ENCODE measurements around the gene SERPIND1.

The SERPIND1 gene

GRCh38 chr22:20811971-20812660, 38.2 kb downstream of the SERPIND1 start:
- no peak overlapping the region for H2AFZ ChIP-seq (ENCODE audit: low read depth)

GRCh38 chr22:20813056-20813455, 39.1 kb downstream of the SERPIND1 start:
- Histone ChIP-seq H3K4me3 (IDR thresholded peaks at IDR 0.05; ENCODE audit: insufficient read depth, low read depth, low read length) (no peak overlapping the region), H4K20me1 (ENCODE audit: insufficient read depth) (no peaks in the 10 kb centered on the region), H3K36me3 (ENCODE audit: insufficient read depth) (no peaks in the 10 kb centered on the region), H3K9ac (no peak overlapping the region), H2AFZ (ENCODE audit: low read depth) (no peak overlapping the region), H3K27me3 (ENCODE audit: insufficient read depth, low read depth) (no peaks in the 10 kb centered on the region), H3K27ac (no peak overlapping the region), H3K4me2 (no peak overlapping the region), H3K79me2 (ENCODE audit: insufficient read depth, low read depth) (no peaks in the 10 kb centered on the region), H3K4me1 (ENCODE audit: low read depth, poor library complexity, severe bottlenecking) (no peaks in the 10 kb centered on the region)
- TF ChIP-seq CTCF (conservative IDR thresholded peaks at IDR 0.05; ENCODE audit: low read depth, low read length): no peak

More at GRCh38 chr22:20811971-20812660, 38.2 kb downstream of the SERPIND1 start:
- no peak overlapping the region for H3K4me3 ChIP-seq (IDR thresholded peaks at IDR 0.05; ENCODE audit: insufficient read depth, low read depth, low read length)
- H4K20me1 ChIP-seq (ENCODE audit: insufficient read depth): no peaks in the 10 kb centered on the region
- no peak overlapping the region for H3K4me2 ChIP-seq
- no peak overlapping the region for H3K9ac ChIP-seq
- H3K27me3 ChIP-seq (ENCODE audit: insufficient read depth, low read depth): no peaks in the 10 kb centered on the region
- no peaks in the 10 kb centered on the region for H3K79me2 ChIP-seq (ENCODE audit: insufficient read depth, low read depth)
- TF ChIP-seq CTCF (conservative IDR thresholded peaks at IDR 0.05; ENCODE audit: low read depth, low read length): no peak
- no peak overlapping the region for H3K27ac ChIP-seq
- no peaks in the 10 kb centered on the region for H3K36me3 ChIP-seq (ENCODE audit: insufficient read depth)
- H3K4me1 ChIP-seq (ENCODE audit: low read depth, poor library complexity, severe bottlenecking): no peaks in the 10 kb centered on the region

- Histone ChIP-seq H3K27me3 (ENCODE audit: insufficient read depth, low read depth) (no peaks in the 10 kb centered on the region), H3K36me3 (ENCODE audit: insufficient read depth) (no peaks in the 10 kb centered on the region), H3K4me3 (IDR thresholded peaks at IDR 0.05; ENCODE audit: insufficient read depth, low read depth, low read length) (no peak overlapping the region), H4K20me1 (ENCODE audit: insufficient read depth) (no peaks in the 10 kb centered on the region), H3K79me2 (ENCODE audit: insufficient read depth, low read depth) (no peaks in the 10 kb centered on the region), H3K4me1 (ENCODE audit: low read depth, poor library complexity, severe bottlenecking) (no peaks in the 10 kb centered on the region), H3K27ac (no peak overlapping the region), H3K9ac (no peak overlapping the region), H3K4me2 (no peak overlapping the region), H2AFZ (ENCODE audit: low read depth) (no peak overlapping the region)
- no peak for TF ChIP-seq CTCF (conservative IDR thresholded peaks at IDR 0.05; ENCODE audit: low read depth, low read length)
Measured at GRCh38 chr22:20814221-20814808, 40.4 kb downstream of the SERPIND1 start.

DNA sequence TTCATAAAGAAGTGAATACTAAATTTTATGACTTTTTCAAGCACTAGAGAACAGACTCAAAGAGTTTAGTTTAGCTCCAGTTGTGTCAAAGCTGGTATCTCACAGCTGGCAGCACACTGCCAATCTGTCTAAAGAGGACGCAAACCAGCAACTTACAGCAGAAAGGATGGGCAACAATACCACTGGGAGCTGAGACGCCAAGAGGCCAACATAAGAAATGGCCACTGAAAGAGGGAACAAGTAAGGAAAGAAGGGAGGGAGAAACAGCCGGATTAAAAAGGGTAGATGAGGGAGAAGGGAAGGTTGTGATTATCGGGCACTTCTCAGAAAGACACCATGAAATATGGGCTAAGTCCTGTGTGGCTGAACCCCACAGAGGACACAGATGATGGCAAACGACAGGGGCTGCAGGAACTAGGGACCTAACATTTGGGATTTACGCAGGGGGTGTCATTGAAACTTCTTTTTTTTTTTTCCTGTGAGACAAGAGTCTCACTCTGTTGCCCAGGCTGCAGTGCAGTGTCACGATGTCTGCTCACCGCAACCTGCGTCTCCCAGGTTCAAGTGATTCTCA, 41.7 kb downstream of the SERPIND1 start:
- no peak overlapping the region for H3K4me2 ChIP-seq
- H3K9ac ChIP-seq: no peak overlapping the region
- H3K4me1 ChIP-seq (ENCODE audit: low read depth, poor library complexity, severe bottlenecking): no peaks in the 10 kb centered on the region
- no peaks in the 10 kb centered on the region for H4K20me1 ChIP-seq (ENCODE audit: insufficient read depth)
- H3K4me3 ChIP-seq (IDR thresholded peaks at IDR 0.05; ENCODE audit: insufficient read depth, low read depth, low read length): no peak overlapping the region
- H3K79me2 ChIP-seq (ENCODE audit: insufficient read depth, low read depth): no peaks in the 10 kb centered on the region
- H3K27ac ChIP-seq: no peak overlapping the region
- no peak for TF ChIP-seq CTCF (conservative IDR thresholded peaks at IDR 0.05; ENCODE audit: low read depth, low read length)
- no peaks in the 10 kb centered on the region for H3K27me3 ChIP-seq (ENCODE audit: insufficient read depth, low read depth)
- H3K36me3 ChIP-seq (ENCODE audit: insufficient read depth): no peaks in the 10 kb centered on the region
- no peak overlapping the region for H2AFZ ChIP-seq (ENCODE audit: low read depth)
